Adrenal gland (tissue), 12 donors: ENCODE results near the gene ALPK1. TPM values are rescaled to one million over a fixed set of nuclear protein-coding genes. Genes with fewer than 3 reads are reported as not detected.

ENCODE experiments used
- DNase-seq, 7 donors: peaks; one replicate each; pipeline ENCODE4 v3.0.0-alpha.2; 2019 to 2020
- H3K27ac ChIP-seq, 5 donors: fragments of 200-600 bp; sonication (generic) in 4 of 5; 1 replicate in 3 of 5; 2 replicates in 2 of 5; pipeline versions ENCODE4 v1.5.1 to v1.8.0; 2016 to 2020; ENCODE audit warnings: mild to moderate bottlenecking in 1 of 5
- H3K27me3 ChIP-seq: fragments of 200-600 bp; 2 replicates; pipeline ENCODE4 v1.8.0; 2021
- H3K36me3 ChIP-seq, 2 donors: fragments of 200-600 bp; replicated peaks in 1 of 2; 1 replicate in 1 of 2; 2 replicates in 1 of 2; pipeline versions ENCODE4 v1.5.1 to v1.8.0; 2018 to 2022
- H3K4me1 ChIP-seq, 2 donors: fragments of 200-600 bp; replicated peaks in 1 of 2; 1 replicate in 1 of 2; 2 replicates in 1 of 2; pipeline versions ENCODE4 v1.5.1 to v1.8.0; 2018 to 2021
- H3K4me3 ChIP-seq, 4 donors: fragments of 200-600 bp; sonication (generic) in 3 of 4; one replicate each; pipeline ENCODE4 v1.5.1; 2016 to 2018
- H3K9me3 ChIP-seq, 3 donors: fragments of 200-600 bp; sonication (generic) in 1 of 3; replicated peaks in 1 of 3; 1 replicate in 2 of 3; 2 replicates in 1 of 3; pipeline versions ENCODE4 v1.5.1 to v1.8.0; 2016 to 2021
- CTCF ChIP-seq, 6 experiments: fragments of 450-650 bp in 4 of 6; fragments of 200-600 bp in 2 of 6; sonication (generic) in 1 of 6; IDR thresholded peaks; 1 replicate in 5 of 6; 2 replicates in 1 of 6; pipeline versions ENCODE4 v1.5.1 to v1.8.0; 2016 to 2021; ENCODE audit warnings: antibody characterized with exemption in 6 of 6, mild to moderate bottlenecking in 2 of 6, moderate library complexity in 1 of 6
- POLR2A ChIP-seq, 2 donors: fragments of 450-650 bp; IDR thresholded peaks; one replicate each; pipeline ENCODE4 v1.6.1; 2017; ENCODE audit warnings: antibody characterized with exemption in 2 of 2, mild to moderate bottlenecking in 2 of 2, moderate library complexity in 1 of 2
- WGBS, 4 donors: extraction: QIAGEN DNeasy Blood & Tissue Kit in 2 of 4; methylation state at CpG; one replicate each; pipeline versions ENCODE4 v1.1.5 to v1.1.7; 2013 to 2017; 5-methylcytosine and 5-hydroxymethylcytosine counted together
- intact Hi-C, 2 donors: fragments of 100-400 bp; cut with DNase I; formaldehyde crosslinking; loops; one replicate each; pipeline versions ENCODE4 v1.14.1 to v1.15.0; 2022 to 2023
- polyA plus RNA-seq, 3 donors: library from polyadenylated mRNA; stranded (reverse); fragments of 200-250 nt in 2 of 3; fragments of 350-450 nt in 1 of 3; fragmentation: Illumina TruSeq in 1 of 3; extraction: RNeasy Lipid Tissue Mini Kit (QIAGEN cat#74804) in 1 of 3; gene quantifications; one replicate each; pipeline ENCODE4 v1.2.3, GENCODE V29; 2013 to 2014
- total RNA-seq, 9 donors: library from RNA; depleted of rRNA in 4 of 9; stranded (reverse); fragments of >200 nt in 4 of 9; fragments of 120-200 nt in 1 of 9; fragmentation: NEBNext Ultra II Directional in 1 of 9; extraction: Animal tissue kit (Norgen Biotek cat#: 25700) in 1 of 9; gene quantifications; one replicate each; pipeline versions ENCODE4 v1.1.0 to v1.2.4, GENCODE V29; 2013 to 2023
- donor health status: healthy with polysubstance abuse.
- donor health status: Bipolar disorder and iron deficiency.
- donor health status: DM: yes; HTN: yes; CAD: no.
- donor health status: DM: no; HTN: no; CAD: no.
- donor health status: DM: no; HTN: no; CAD: no.
- donor health status: DM: yes; HTN: yes; CAD: no.

ALPK1 gene
- total and polyA plus RNA-seq, 12 donors, result 6.0 to 50.4 (median 14.4) TPM

GRCh38 chr4:112357897-112358296 is 60.7 kb downstream of the ALPK1 start:
- no peaks in the 10 kb centered on the region for H3K36me3 ChIP-seq

GRCh38 chr4:112358415-112358814 is 61.2 kb downstream of the ALPK1 start:
- DNase-seq, result no peak
- 91 to 95% (median 94%) methylated on average over 4 to 10 of the region's 10 CpGs for WGBS, 4 donors
- intact Hi-C loops, result no loop called here
- TF ChIP-seq CTCF (IDR thresholded peaks at IDR 0.05), result no peak
- H3K9me3 ChIP-seq, result no peaks in the 10 kb centered on the region
- no peaks in the 10 kb centered on the region for H3K36me3 ChIP-seq
- H3K4me1 ChIP-seq, result no peaks in the 10 kb centered on the region
- H3K27me3 ChIP-seq, result no peaks in the 10 kb centered on the region
- no peak overlapping the region for H3K4me3 ChIP-seq
- no peak overlapping the region for H3K27ac ChIP-seq

More at GRCh38 chr4:112357897-112358296, 60.7 kb downstream of the ALPK1 start:
- intact Hi-C loops, result no loop called here
- no peaks in the 10 kb centered on the region for H3K4me1 ChIP-seq
- DNase-seq, result no peak
- H3K27ac ChIP-seq, result no peak overlapping the region
- WGBS, 4 donors, result 90 to 100% (median 95%) methylated on average over 7 to 14 of the region's 14 CpGs
- no peak overlapping the region for H3K4me3 ChIP-seq
- no peak for TF ChIP-seq CTCF (IDR thresholded peaks at IDR 0.05)
- TF ChIP-seq POLR2A (IDR thresholded peaks at IDR 0.05), result no peak
- no peaks in the 10 kb centered on the region for H3K9me3 ChIP-seq
- no peaks in the 10 kb centered on the region for H3K27me3 ChIP-seq

- no peak for TF ChIP-seq CTCF (IDR thresholded peaks at IDR 0.05)
- TF ChIP-seq POLR2A (IDR thresholded peaks at IDR 0.05), result no peak
- intact Hi-C loops, result no loop called here
- Histone ChIP-seq H3K4me3 (no peak overlapping the region), H3K27ac (no peak overlapping the region), H3K27me3 (no peaks in the 10 kb centered on the region), H3K36me3 (no peaks in the 10 kb centered on the region), H3K4me1 (no peaks in the 10 kb centered on the region), H3K9me3 (no peaks in the 10 kb centered on the region)
- 94 to 100% (median 96%) methylated on average over 3 to 16 of the region's 16 CpGs for WGBS, 4 donors
- no peak for DNase-seq
Measured at GRCh38 chr4:112358952-112359749, 62.0 kb downstream of the ALPK1 start.

DNA sequence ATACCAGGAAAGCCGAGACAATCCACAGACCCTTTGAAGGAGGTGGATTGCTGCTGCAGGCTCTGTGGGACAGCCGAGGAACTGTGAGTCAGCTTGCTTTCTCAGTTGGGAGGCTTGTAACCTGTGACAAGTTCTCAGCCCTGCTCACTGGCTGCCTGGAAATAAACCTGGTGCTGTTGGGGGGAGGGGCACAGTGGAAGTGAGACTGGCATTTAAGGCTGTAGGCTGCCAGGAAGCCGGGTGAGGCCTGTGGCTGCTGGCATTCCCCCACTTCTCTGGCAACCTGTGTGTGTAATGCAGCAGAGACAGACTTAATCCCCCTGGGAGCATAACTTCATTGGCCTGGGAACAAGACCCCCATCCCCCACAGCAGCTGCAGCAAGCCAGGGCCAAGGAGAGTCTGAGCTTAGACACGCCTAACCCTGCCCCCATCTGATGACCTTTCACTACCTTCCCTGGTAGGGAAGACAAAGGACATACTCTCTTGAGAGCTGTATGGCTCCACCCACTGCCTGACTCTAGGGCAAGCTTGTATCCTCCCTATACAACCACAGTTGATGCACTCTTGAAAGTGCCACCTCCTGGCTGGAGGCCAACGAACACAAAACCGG is 64.1 kb downstream of the ALPK1 start:
- Histone ChIP-seq H3K4me3 (no peak overlapping the region), H3K36me3 (no peaks in the 10 kb centered on the region), H3K27me3 (no peaks in the 10 kb centered on the region), H3K27ac (no peak overlapping the region), H3K4me1 (no peaks in the 10 kb centered on the region), H3K9me3 (no peaks in the 10 kb centered on the region)
- intact Hi-C loops, result no loop called here
- WGBS, 4 donors, result 77 to 83% (median 79%) methylated on average over 5 to 6 of the region's 6 CpGs
- TF ChIP-seq POLR2A (IDR thresholded peaks at IDR 0.05) (no peak), CTCF (IDR thresholded peaks at IDR 0.05) (no peak)
- DNase-seq, result no peak
